Pancreas (tissue), 10 donors: ENCODE measurements around the gene B4GALT5. TPM values are rescaled to one million over a fixed set of nuclear protein-coding genes. Genes with fewer than 3 reads are reported as not detected.

Source experiments
- ATAC-seq, 4 donors: fragments of 200-7000 bp; cut with Tn5 transposase; one replicate each; pipeline versions ENCODE4 v1.8.0 to v1.9.1; 2020; ENCODE audit warnings: mild to moderate bottlenecking in 4 of 4, moderate library complexity in 4 of 4
- DNase-seq, 6 donors: peaks; one replicate each; pipeline ENCODE4 v3.0.0-alpha.2; 2020
- FAIRE-seq: peaks from 2 replicates; lab custom pipeline; 2012; peaks lifted over from hg19 to GRCh38; lab: Jason Lieb, UNC
- H3K27ac ChIP-seq, 4 donors: fragments of 200-600 bp; sonication (generic); 1 replicate in 3 of 4; 2 replicates in 1 of 4; pipeline versions ENCODE4 v1.5.0 to v1.8.0; 2020
- H3K27me3 ChIP-seq, 4 donors: fragments of 200-600 bp; one replicate each; pipeline ENCODE4 v1.8.0; 2021
- H3K36me3 ChIP-seq, 3 donors: fragments of 200-600 bp; sonication (generic) in 1 of 3; one replicate each; pipeline versions ENCODE4 v1.5.0 to v1.8.0; 2020 to 2021
- H3K4me1 ChIP-seq, 3 donors: fragments of 200-600 bp; one replicate each; pipeline ENCODE4 v1.8.0; 2021
- H3K4me3 ChIP-seq, 4 donors: fragments of 200-600 bp; sonication (generic) in 2 of 4; one replicate each; pipeline versions ENCODE4 v1.5.0 to v1.8.0; 2020 to 2021
- H3K9me3 ChIP-seq, 4 donors: fragments of 200-600 bp; one replicate each; pipeline ENCODE4 v1.8.0; 2021
- WGBS, 2 donors: extraction: QIAGEN DNeasy Blood & Tissue Kit; methylation state at CpG; one replicate each; pipeline ENCODE4 v1.1.7; 2013; 5-methylcytosine and 5-hydroxymethylcytosine counted together
- intact Hi-C, 3 donors: fragments of 100-400 bp; cut with DNase I; formaldehyde crosslinking; loops; one replicate each; pipeline versions ENCODE4 v1.11.1 to v1.14.2; 2022
- polyA plus RNA-seq, 2 donors: library from polyadenylated mRNA; stranded (reverse); fragments of 200-250 nt; gene quantifications; one replicate each; pipeline ENCODE4 v1.2.3, GENCODE V29; 2013
- total RNA-seq, 6 donors: library from RNA; stranded (reverse); fragmentation: NEBNext Ultra II Directional in 4 of 6; extraction: Animal tissue kit (Norgen Biotek cat#: 25700) in 4 of 6; gene quantifications; one replicate each; pipeline versions ENCODE4 v1.2.1 to v1.2.4, GENCODE V29; 2021 to 2023
- TF ChIP-seq, protein P1 (sequence below), 4 donors: fragments of 200-600 bp; sonication (generic) in 3 of 4; IDR thresholded peaks; one replicate each; pipeline versions ENCODE4 v1.5.0 to v1.8.0; 2021; ENCODE audit warnings: antibody characterized with exemption in 4 of 4
- donor health status: healthy with polysubstance abuse.
- donor health status: DM: no; HTN: no; CAD: no; lungs with moderate emphysema.
- donor health status: DM: no; HTN: no; CAD: no.
- donor health status: control.
- donor health status: control.
- donor health status: Bipolar disorder and iron deficiency.
- donor health status: DM: yes; HTN: yes; CAD: no.
- donor health status: DM: no; HTN: no; CAD: no.
- donor health status: DM: no; HTN: no; CAD: no.
- donor health status: DM: yes; HTN: yes; CAD: no.

B4GALT5 gene
- total and polyA plus RNA-seq, 8 donors, result 5.1 to 28.2 (median 8.8) TPM

DNA sequence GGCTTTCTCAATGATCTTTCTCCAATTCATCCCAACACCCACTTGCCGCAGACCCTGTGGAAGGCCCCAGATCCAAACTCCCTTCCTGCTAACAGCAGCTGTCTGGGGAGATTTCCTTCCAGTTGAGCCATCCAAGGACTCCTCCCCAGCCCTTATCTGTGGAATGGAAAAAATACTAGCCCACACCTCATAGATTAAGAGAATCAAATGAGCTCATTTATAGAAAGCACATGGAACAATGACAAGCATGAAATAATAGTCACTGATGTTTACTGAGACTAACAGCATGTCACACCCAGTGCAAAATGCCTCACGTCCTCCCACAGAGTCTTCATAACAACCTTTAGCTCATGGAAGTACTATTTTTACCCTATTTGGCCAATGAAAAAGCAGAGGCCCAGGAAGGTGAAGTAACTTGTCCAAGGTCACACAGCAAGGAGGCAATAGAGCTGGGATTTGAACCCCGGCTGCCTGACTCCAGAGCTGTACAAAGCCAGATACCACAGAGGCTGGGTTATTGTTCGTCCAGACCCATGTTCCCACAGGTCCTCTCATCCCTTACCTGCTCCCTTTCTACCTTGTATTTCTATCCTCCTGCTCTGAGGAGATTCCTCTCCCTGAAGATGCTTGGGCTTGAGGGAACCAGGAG, 122.3 kb downstream of the B4GALT5 start:
- no peak for FAIRE-seq
- H3K4me1 ChIP-seq, result no peaks in the 10 kb centered on the region
- TF ChIP-seq, protein P1, sequence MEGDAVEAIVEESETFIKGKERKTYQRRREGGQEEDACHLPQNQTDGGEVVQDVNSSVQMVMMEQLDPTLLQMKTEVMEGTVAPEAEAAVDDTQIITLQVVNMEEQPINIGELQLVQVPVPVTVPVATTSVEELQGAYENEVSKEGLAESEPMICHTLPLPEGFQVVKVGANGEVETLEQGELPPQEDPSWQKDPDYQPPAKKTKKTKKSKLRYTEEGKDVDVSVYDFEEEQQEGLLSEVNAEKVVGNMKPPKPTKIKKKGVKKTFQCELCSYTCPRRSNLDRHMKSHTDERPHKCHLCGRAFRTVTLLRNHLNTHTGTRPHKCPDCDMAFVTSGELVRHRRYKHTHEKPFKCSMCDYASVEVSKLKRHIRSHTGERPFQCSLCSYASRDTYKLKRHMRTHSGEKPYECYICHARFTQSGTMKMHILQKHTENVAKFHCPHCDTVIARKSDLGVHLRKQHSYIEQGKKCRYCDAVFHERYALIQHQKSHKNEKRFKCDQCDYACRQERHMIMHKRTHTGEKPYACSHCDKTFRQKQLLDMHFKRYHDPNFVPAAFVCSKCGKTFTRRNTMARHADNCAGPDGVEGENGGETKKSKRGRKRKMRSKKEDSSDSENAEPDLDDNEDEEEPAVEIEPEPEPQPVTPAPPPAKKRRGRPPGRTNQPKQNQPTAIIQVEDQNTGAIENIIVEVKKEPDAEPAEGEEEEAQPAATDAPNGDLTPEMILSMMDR (IDR thresholded peaks at IDR 0.05), result no peak
- WGBS, 2 donors, result 75 to 77% methylated on average over 4 of the region's 4 CpGs
- intact Hi-C loops, result no loop called here
- H3K27ac ChIP-seq, result no peak overlapping the region
- peak in 3 of 4 donors; percentile 34 to 47 (median 43) for ATAC-seq
- H3K9me3 ChIP-seq, result no peaks in the 10 kb centered on the region
- no peak overlapping the region for H3K4me3 ChIP-seq
- no peak for DNase-seq
- H3K36me3 ChIP-seq, result no peaks in the 10 kb centered on the region
- H3K27me3 ChIP-seq, result no peaks in the 10 kb centered on the region

DNA sequence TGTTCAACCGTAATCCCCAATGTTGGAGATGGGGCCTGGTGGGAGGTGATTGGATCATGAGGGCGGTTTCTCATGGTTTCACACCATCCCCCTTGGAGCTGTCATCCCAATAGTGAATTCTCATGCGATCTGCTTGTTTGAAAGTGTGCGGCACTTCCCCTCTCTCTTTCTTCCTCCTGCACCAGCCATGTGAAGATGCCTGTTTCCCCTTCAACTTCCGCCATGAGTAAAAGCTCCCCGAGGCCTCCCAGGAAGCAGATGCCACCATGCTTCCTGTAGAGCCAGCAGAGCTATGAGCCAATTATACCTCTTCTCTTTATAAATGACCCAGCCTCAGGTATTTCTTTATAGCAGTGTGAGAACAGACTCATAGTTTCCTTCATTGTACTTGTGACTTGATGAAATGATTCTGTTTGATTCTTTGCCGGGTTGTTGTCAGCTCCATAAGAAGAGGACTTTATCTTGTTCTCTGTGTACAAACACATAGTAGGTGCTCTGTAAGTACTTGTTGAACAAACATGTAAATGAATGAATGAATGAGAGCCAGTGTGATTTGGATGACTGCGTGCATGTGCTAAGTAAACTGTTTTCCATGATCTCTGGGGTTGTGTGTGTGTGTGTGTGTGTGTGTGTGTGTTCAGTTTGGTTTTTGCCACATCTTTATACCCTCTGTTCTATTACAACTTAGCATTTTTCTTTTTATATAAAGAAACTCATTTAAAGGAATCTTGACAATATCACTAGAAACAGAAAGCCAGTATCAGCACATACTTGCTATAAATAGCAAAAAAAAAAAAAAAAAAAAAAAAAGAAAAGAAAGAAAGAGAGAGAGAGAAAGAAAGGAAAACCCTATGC, 123.3 kb downstream of the B4GALT5 start:
- Histone ChIP-seq H3K9me3 (no peaks in the 10 kb centered on the region), H3K27ac (no peak overlapping the region), H3K4me3 (no peak overlapping the region), H3K27me3 (no peaks in the 10 kb centered on the region), H3K4me1 (no peaks in the 10 kb centered on the region), H3K36me3 (no peaks in the 10 kb centered on the region)
- TF ChIP-seq, protein P1 (IDR thresholded peaks at IDR 0.05), result no peak
- WGBS, 2 donors, result 89 to 91% methylated on average over 8 of the region's 8 CpGs
- FAIRE-seq (no peak), ATAC-seq (no peak), DNase-seq (no peak)
- intact Hi-C loops, result no loop called here

DNA sequence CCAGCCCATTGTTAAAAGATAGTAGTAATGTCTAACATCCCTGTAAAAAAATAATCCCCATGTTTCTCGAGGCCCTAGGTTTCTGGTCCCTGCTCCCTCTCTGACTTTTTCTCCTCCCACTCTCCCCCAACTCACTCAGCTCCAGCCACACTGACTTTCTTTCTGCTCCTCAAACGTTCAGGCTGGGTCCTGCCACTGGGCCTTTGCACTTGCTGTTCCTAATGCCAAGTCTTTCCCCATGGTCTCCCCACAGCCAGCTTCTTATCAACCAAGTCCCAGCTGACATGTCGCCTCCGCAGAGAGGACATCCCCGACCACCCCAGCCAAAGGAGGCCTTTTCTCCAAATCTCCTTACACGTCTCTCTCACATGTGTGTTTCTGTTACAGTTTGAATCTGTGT, 123.9 kb downstream of the B4GALT5 start:
- DNase-seq (no peak), ATAC-seq (no peak), FAIRE-seq (no peak)
- WGBS, 2 donors, result 82 to 89% methylated on average over 6 of the region's 6 CpGs
- Histone ChIP-seq H3K4me1 (peaks cover 1 to 3% (median 2%) of the 10 kb centered on the region in 3 donors), H3K27me3 (no peaks in the 10 kb centered on the region), H3K9me3 (no peaks in the 10 kb centered on the region), H3K36me3 (no peaks in the 10 kb centered on the region), H3K27ac (no peak overlapping the region), H3K4me3 (no peak overlapping the region)
- intact Hi-C loops, result no loop called here
- TF ChIP-seq, protein P1 (IDR thresholded peaks at IDR 0.05), result no peak

DNA sequence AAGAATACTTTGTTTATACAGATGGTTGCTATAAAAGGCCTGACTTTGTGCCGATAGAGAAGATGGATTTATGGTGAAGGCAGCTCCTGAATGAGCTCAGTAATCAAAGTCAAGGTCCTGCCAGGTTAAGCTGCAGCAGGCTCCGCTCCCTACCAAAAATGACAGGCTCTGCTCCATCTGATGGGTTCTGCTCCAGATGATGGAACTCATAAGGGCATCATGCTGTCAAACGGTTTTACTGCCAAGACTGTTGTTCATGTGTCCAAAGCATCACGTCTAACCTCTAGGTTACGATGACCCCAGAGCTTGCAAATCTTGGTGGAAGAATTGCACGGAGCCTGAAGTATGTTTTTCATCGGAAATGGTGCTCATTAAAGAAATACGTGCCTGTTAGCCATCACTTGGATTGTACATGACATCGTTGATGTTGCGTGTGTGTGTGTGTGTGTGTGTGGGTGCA, 126.5 kb downstream of the B4GALT5 start:
- Histone ChIP-seq H3K36me3 (no peaks in the 10 kb centered on the region), H3K27me3 (no peaks in the 10 kb centered on the region), H3K4me3 (no peak overlapping the region), H3K27ac (no peak overlapping the region), H3K4me1 (peaks cover 10 to 22% (median 11%) of the 10 kb centered on the region in 3 donors), H3K9me3 (no peaks in the 10 kb centered on the region)
- intact Hi-C loops, result no loop called here
- TF ChIP-seq, protein P1 (IDR thresholded peaks at IDR 0.05), result no peak
- ATAC-seq (no peak), DNase-seq (no peak), FAIRE-seq (no peak)
- WGBS, 2 donors, result 58 to 68% methylated on average over 10 of the region's 10 CpGs
